OCI-LY3 (cell line): ENCODE data around the gene ASPSCR1.

Experiments
- H2AFZ ChIP-seq: fragments of 200-600, 300-600 bp; shearing (Covaris generic); 2 replicates; pipeline ENCODE4 v1.6.0; 2014; ENCODE audit warnings: antibody characterized with exemption, low read depth, low read length
- H3K27ac ChIP-seq: fragments of 200-600, 300-600 bp; sonication (generic); 2 replicates; pipeline ENCODE4 v1.5.1; 2014; ENCODE audit warnings: mild to moderate bottlenecking, low read length, moderate library complexity, mixed read lengths
- H3K27me3 ChIP-seq: fragments of 200-600, 300-600 bp; sonication (generic); 2 replicates; pipeline ENCODE4 v1.6.1; 2014; ENCODE audit warnings: low read depth, low read length, mixed read lengths
- H3K36me3 ChIP-seq: fragments of 200-600, 300-600 bp; sonication (generic); replicated peaks from 2 replicates; pipeline ENCODE3; 2014; ENCODE audit warnings: low read depth, low read length, mixed read lengths
- H3K4me1 ChIP-seq: fragments of 300-600, 200-600 bp; sonication (generic); 2 replicates; pipeline ENCODE4 v1.6.1; 2014; ENCODE audit warnings: low read length, mixed read lengths
- H3K4me2 ChIP-seq: fragments of 200-600, 300-600 bp; sonication (generic); 2 replicates; pipeline ENCODE4 v1.6.1; 2014; ENCODE audit warnings: low read length, mixed read lengths
- H3K4me3 ChIP-seq: fragments of 300-600, 200-600 bp; sonication (generic); 2 replicates; pipeline ENCODE4 v1.5.1; 2014; ENCODE audit warnings: antibody characterized with exemption, mild to moderate bottlenecking, low read length, moderate library complexity
- H3K79me2 ChIP-seq: fragments of 300-600, 200-600 bp; shearing (Covaris generic); 2 replicates; pipeline ENCODE4 v1.6.1; 2014; ENCODE audit warnings: mild to moderate bottlenecking, low read length, mixed read lengths
- H3K9ac ChIP-seq: fragments of 300-600, 200-600 bp; shearing (Covaris generic); 2 replicates; pipeline ENCODE4 v1.6.0; 2014; ENCODE audit warnings: mild to moderate bottlenecking, low read length, moderate library complexity
- H3K9me3 ChIP-seq: fragments of 200-600, 300-600 bp; shearing (Covaris generic); 2 replicates; pipeline ENCODE4 v1.6.1; 2014; ENCODE audit warnings: low read length, mixed read lengths; ENCODE audit not compliant: insufficient read depth
- H4K20me1 ChIP-seq: fragments of 200-600, 300-600 bp; sonication (generic); 2 replicates; pipeline ENCODE4 v1.6.1; 2016; ENCODE audit warnings: low read length, mixed read lengths; ENCODE audit not compliant: insufficient read depth
- EZH2phosphoT487 ChIP-seq: fragments of 200-600 bp; shearing (Covaris generic); IDR thresholded peaks from 2 replicates; pipeline ENCODE4 v1.6.1; 2018; ENCODE audit warnings: antibody characterized with exemption, mixed run types, low read depth
- TF ChIP-seq, protein P1 (sequence below): fragments of 200-600, 300-600 bp; sonication (generic); IDR thresholded peaks from 2 replicates; pipeline ENCODE4 v1.5.1; 2014; ENCODE audit warnings: antibody characterized with exemption, low read length, low read depth

Gene ASPSCR1

GRCh38 chr17:81961521-81962498 lies 15.6 kb upstream of the ASPSCR1 start:
- Histone ChIP-seq H3K79me2 (no peaks in the 10 kb centered on the region), H3K9ac (no peak overlapping the region), H3K4me3 (no peak overlapping the region), H3K27ac (no peak overlapping the region), H3K27me3 (peaks cover 15% of the 10 kb centered on the region; the same call in 1 of the 2 replicates), H3K36me3 (no peaks in the 10 kb centered on the region), H3K4me2 (no peak overlapping the region), H3K9me3 (no peaks in the 10 kb centered on the region), H4K20me1 (no peaks in the 10 kb centered on the region), H2AFZ (no peak overlapping the region), H3K4me1 (peaks cover 4% of the 10 kb centered on the region)
- TF ChIP-seq, protein P1, sequence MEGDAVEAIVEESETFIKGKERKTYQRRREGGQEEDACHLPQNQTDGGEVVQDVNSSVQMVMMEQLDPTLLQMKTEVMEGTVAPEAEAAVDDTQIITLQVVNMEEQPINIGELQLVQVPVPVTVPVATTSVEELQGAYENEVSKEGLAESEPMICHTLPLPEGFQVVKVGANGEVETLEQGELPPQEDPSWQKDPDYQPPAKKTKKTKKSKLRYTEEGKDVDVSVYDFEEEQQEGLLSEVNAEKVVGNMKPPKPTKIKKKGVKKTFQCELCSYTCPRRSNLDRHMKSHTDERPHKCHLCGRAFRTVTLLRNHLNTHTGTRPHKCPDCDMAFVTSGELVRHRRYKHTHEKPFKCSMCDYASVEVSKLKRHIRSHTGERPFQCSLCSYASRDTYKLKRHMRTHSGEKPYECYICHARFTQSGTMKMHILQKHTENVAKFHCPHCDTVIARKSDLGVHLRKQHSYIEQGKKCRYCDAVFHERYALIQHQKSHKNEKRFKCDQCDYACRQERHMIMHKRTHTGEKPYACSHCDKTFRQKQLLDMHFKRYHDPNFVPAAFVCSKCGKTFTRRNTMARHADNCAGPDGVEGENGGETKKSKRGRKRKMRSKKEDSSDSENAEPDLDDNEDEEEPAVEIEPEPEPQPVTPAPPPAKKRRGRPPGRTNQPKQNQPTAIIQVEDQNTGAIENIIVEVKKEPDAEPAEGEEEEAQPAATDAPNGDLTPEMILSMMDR, result no peak

DNA sequence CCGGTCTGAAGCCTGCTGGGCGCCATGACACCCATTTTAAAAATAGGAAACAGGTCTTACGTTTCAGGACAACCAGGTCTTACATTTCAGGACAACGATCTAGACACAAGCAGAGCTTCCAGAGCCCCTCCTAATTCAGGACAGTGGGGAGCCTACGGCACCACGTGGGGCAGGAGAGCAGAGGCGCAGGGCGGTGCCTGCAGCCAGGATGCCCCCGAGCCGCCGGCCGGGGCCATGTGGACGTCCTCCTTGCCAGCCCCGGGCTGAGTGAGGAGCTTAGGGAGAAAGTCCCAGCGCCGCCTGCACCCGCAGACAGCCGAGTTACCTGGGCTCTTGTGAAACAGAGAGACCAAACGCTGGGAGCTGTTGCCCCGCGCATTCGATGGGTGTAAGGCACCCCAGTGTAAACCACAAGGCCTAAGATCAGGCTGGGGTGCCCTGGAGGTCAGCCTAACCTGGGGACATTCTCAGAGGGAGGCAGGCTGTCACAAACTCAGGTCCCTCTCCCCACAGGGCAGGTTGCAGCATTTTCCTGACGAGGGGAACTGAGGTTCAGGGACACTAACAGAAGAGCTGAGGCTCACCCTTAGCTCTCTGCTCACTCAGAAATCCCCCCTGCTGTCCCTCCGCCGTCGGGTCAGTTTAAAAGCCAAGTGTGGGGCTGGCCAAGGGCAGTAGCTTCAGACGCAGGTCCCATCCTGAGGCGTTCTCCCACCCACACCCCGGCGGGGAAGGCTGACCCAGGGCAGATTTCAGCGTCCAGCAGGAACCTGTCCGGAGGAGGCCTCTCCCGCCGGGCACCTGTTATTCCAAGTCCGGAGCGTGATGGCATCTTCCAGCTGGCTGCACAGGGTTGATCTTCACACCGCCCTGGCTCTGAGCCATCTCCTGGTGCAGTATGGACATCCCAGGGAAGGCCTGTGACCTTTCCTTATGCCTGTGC lies 14.7 kb upstream of the ASPSCR1 start:
- Histone ChIP-seq H3K27me3 (peaks cover 15% of the 10 kb centered on the region; the same call in 1 of the 2 replicates), H3K79me2 (no peaks in the 10 kb centered on the region), H3K9me3 (no peaks in the 10 kb centered on the region), H3K4me1 (peaks cover 14% of the 10 kb centered on the region), H3K9ac (no peak overlapping the region), H3K27ac (no peak overlapping the region), H3K4me2 (no peak overlapping the region), H3K36me3 (no peaks in the 10 kb centered on the region), H2AFZ (no peak overlapping the region), H4K20me1 (no peaks in the 10 kb centered on the region), H3K4me3 (no peak overlapping the region)
- TF ChIP-seq EZH2phosphoT487, result no peak
- TF ChIP-seq, protein P1, result no peak

GRCh38 chr17:81964081-81964849 lies 13.2 kb upstream of the ASPSCR1 start:
- H3K36me3 ChIP-seq, result no peaks in the 10 kb centered on the region
- H3K27ac ChIP-seq, result no peak overlapping the region
- H2AFZ ChIP-seq, result no peak overlapping the region
- no peaks in the 10 kb centered on the region for H3K9me3 ChIP-seq
- TF ChIP-seq EZH2phosphoT487, result no peak
- TF ChIP-seq, protein P1, result no peak
- no peak overlapping the region for H3K4me2 ChIP-seq
- no peaks in the 10 kb centered on the region for H4K20me1 ChIP-seq
- H3K9ac ChIP-seq, result no peak overlapping the region
- no peaks in the 10 kb centered on the region for H3K79me2 ChIP-seq
- H3K4me1 ChIP-seq, result peaks cover 26% of the 10 kb centered on the region
- H3K4me3 ChIP-seq, result no peak overlapping the region
- peaks cover 15% of the 10 kb centered on the region; the same call in 1 of the 2 replicates for H3K27me3 ChIP-seq
